GM12891 (cell line): ENCODE data around the gene SRP19.
"Not testable (repeated sequence)": the region's sequence is repeated elsewhere in the genome, so short reads cannot be mapped to it uniquely, and the experiment has no call there.

Source experiments
- DNase-seq: peaks from one replicate; pipeline ENCODE4 v3.0.0; 2011; ENCODE audit warnings: low spot score; ENCODE audit not compliant: insufficient read length
- FAIRE-seq: peaks from 2 replicates; lab custom pipeline; 2011; peaks lifted over from hg19 to GRCh38; lab: Jason Lieb, UNC
- PAX5 ChIP-seq: IDR thresholded peaks from 2 replicates; pipeline ENCODE4 v1.6.1; 2011; ENCODE audit warnings: low read length, moderate library complexity, mild to moderate bottlenecking; ENCODE audit not compliant: insufficient read depth, severe bottlenecking
- POLR2A ChIP-seq: IDR thresholded peaks from 2 replicates; pipeline ENCODE4 v1.6.1; 2011; ENCODE audit warnings: low read depth, low read length, control low read depth
- POLR2AphosphoS5 ChIP-seq: IDR thresholded peaks from 2 replicates; pipeline ENCODE4 v1.6.1; 2011; ENCODE audit warnings: low read depth, low read length, control low read depth
- POU2F2 ChIP-seq: IDR thresholded peaks from 2 replicates; pipeline ENCODE4 v1.6.1; 2011; ENCODE audit warnings: low read depth, mild to moderate bottlenecking, control low read depth, low read length, moderate library complexity
- SPI1 ChIP-seq: IDR thresholded peaks from 2 replicates; pipeline ENCODE4 v1.6.1; 2011; ENCODE audit warnings: low read depth, low read length, control low read depth
- TAF1 ChIP-seq: IDR thresholded peaks from 2 replicates; pipeline ENCODE4 v1.6.1; 2011; ENCODE audit warnings: low read depth, low read length, control low read depth

SRP19 gene

DNA sequence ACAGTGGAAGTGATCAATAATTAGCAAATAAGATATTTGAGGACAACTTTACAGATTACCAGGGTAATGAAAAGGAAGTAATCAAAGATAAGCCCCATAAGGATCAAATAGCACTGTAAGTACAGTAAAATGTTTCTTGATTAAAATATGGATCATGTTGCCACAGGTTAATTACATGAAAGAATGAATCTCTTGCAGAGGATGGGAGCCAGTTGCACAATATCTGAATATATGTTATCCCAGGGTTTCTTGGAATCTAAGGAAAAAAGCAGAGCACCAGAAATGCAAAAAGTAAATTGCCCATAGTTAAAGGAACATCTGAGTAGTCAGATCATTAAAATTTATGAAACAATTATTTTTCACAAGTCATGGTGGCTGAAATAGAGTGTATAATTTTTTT lies 13.8 kb upstream of the SRP19 start:
- FAIRE-seq, result no peak
- no peak for DNase-seq
- TF ChIP-seq POLR2A, result no peak
- TF ChIP-seq SPI1, result no peak
- no peak for TF ChIP-seq TAF1
- TF ChIP-seq PAX5, result no peak
- no peak for TF ChIP-seq POLR2AphosphoS5
- TF ChIP-seq POU2F2, result no peak

DNA sequence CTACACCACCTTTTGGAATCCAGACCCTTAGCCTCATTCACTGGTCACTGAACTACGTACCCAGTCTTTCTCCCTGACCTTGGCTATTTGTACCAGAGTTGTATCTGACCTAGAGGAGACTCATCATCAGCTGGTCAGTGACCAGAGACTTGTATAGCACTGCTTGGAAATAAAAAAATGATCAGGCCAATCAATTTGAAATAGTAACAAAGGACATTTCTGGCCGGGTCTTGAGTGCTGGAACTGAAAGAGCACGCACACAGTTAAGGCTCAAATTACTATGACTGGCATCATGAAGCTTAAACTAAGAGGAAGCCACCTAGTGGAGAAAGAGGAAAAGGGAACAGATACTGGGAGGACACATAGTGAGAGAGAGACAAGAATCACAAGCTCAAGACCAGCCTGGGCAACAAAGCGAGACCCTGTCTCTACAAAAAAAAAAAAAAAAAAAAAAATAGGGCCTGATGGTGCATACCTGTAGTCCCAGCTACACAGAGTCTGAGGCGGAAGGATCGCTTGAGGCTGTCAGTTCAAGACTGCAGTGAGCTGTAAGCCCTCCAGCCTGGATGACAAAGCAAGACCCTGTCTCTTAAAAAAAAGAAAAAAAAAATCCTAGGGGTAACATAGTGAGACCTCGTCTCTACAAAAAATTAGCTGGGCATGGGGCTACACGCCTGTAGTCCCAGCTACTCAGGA lies 12.8 kb upstream of the SRP19 start:
- peak; percentile 90 for FAIRE-seq
- TF ChIP-seq PAX5 (no peak), POLR2A (no peak), SPI1 (peak; percentile 79), TAF1 (no peak), POU2F2 (no peak), POLR2AphosphoS5 (no peak)
- DNase-seq, result peak; percentile 14

DNA sequence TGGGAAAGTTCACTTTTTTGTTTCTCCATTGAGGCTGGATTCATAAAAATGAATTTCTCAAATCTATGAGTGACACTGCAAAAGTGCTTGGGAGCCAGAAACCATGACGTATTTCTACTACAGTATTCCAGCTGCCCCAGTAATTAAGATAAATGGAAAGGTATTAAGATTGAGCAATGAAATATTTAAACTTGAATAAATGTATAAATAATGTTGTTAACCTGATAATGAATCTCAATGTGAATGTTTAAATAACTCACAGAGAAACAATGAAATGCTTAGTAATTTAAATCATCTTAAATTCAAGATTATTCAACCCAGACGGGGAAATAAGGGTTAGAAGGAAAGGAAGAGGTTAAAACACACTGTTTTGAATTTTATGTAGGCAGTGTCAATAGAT lies 11.2 kb upstream of the SRP19 start:
- FAIRE-seq (no peak), DNase-seq (no peak)
- TF ChIP-seq POLR2A, result no peak
- TF ChIP-seq POU2F2, result no peak
- TF ChIP-seq TAF1, result no peak
- TF ChIP-seq POLR2AphosphoS5, result no peak
- no peak for TF ChIP-seq PAX5
- TF ChIP-seq SPI1, result no peak

DNA sequence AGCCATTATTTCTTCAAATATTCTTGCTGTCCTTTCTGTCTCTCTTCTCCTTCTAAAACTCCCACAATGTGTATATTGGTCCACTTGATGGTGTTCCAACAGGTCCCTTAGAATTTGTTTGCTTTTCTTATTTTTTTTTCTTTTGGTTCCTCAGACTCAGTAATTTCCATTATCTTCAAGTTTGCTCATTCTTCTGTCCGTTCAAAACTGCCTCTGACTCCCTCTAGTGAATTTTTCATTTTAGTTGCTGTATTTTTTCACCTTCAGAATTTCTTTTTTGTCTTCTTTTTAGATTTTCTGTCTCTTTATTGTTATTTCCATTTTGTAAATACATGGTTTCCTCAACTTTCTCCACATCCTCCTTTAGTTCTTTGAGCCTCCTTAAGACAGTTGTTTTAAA lies 6.4 kb upstream of the SRP19 start:
- FAIRE-seq (no peak), DNase-seq (no peak)
- no peak for TF ChIP-seq POLR2A
- TF ChIP-seq SPI1, result no peak
- TF ChIP-seq PAX5, result no peak
- TF ChIP-seq POU2F2, result no peak
- no peak for TF ChIP-seq POLR2AphosphoS5
- no peak for TF ChIP-seq TAF1

DNA sequence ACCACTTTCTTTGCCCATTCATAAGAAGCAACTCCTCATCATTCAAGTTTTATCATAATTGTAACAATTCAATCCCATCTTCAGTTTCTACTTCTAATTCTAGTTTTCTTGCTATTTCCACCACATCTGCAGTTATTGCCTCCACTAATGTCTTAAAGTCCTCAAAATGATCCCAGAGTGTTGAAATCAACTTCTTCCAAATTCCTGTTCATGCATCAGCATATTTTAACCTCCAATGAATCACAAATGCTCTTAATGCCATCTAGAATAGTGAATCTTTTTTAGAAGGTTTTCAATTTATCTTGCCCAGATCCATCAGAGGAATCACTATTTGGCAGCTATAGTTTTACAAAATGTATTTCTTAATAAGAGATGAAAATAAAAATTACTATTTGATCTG lies 3.2 kb upstream of the SRP19 start:
- TF ChIP-seq POLR2A, result no peak
- TF ChIP-seq POU2F2, result no peak
- TF ChIP-seq SPI1, result no peak
- TF ChIP-seq TAF1, result no peak
- no peak for TF ChIP-seq POLR2AphosphoS5
- no peak for TF ChIP-seq PAX5
- DNase-seq, result no peak
- FAIRE-seq, result no peak

DNA sequence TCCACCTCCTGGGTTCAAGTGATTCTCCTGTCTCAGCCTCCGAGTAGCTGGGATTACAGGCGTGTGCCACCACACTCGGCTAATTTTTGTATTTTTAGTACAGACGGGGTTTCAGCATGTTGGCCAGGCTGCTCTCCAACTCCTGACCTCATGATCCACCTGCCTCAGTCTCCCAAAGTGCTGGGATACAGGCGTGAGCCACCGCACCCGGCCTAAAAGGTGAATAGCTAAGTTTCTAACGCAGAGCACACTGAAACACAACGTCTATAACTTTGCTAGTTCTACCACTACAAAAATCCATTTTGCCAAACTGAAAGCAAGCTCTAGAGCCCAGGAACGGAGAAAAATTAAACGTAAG lies 537 bp upstream of the SRP19 start:
- DNase-seq, FAIRE-seq: not testable (repeated sequence)

DNA sequence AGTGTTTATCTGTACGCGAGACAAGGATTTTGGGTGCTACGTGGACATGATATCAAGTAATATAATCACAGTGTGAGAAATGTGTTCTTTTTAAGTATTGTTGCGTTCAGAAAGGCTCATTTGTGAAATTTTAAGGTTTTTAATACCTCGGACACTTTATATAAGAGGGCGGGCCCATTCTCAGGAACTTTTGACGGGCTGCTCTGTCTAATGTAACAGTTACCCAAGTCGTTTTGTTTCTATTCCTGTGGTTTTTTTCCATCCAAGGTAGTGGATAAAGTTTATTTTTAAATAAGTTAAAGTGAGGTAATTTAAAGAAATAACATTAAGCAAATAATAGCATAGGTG lies 525 bp downstream of the SRP19 start:
- no peak for DNase-seq
- FAIRE-seq, result no peak
- TF ChIP-seq POLR2A (no peak), POU2F2 (no peak), POLR2AphosphoS5 (no peak), PAX5 (no peak), SPI1 (no peak), TAF1 (no peak)

DNA sequence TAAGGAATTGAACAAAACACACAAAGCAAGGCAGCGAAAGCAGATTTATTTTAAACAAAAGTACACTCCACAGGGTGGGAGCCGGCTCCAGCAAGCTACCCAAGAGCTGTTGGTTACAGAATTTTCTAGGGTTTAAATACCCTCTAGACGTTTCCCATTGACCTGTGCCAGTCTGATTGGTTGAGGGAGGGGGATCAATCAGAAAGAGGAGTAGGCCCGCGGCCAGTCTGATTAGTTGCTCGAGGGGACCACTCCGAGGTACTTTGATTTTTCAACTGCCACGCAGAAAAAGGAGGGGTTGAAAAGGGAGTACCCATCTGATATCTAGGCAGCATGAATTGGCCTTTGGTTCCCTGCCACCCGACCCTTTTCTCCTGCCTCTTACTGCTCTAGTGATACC lies 998 bp downstream of the SRP19 start:
- no peak for DNase-seq

DNA sequence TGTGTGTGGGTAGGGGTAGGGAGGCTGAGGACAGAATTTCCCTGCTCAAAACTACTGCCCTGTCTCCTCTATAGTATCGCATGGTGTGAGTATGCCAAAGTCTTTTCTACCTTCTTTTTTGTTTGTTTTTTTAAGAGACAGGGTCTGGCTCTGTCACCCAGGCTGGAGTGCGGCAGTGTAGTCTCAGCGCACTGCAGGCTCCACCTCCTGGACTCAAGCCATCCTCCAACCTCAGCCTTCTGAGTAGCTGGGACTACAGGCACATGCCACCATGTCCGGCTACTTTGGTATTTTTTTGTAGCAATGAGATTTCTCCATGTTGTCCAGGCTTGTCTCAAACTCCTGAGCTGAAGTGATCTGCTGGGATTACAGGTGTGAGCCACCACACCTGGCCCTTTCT lies 2.5 kb downstream of the SRP19 start:
- TF ChIP-seq SPI1, result no peak
- TF ChIP-seq POLR2AphosphoS5, result no peak
- TF ChIP-seq TAF1, result no peak
- TF ChIP-seq POLR2A, result no peak
- TF ChIP-seq PAX5, result no peak
- no peak for TF ChIP-seq POU2F2
- no peak for FAIRE-seq
- no peak for DNase-seq

More for the DNA sequence above, 998 bp downstream of the SRP19 start:
- TF ChIP-seq PAX5 (no peak), TAF1 (no peak), POU2F2 (no peak), POLR2AphosphoS5 (no peak), SPI1 (no peak), POLR2A (no peak)
- FAIRE-seq, result no peak

DNA sequence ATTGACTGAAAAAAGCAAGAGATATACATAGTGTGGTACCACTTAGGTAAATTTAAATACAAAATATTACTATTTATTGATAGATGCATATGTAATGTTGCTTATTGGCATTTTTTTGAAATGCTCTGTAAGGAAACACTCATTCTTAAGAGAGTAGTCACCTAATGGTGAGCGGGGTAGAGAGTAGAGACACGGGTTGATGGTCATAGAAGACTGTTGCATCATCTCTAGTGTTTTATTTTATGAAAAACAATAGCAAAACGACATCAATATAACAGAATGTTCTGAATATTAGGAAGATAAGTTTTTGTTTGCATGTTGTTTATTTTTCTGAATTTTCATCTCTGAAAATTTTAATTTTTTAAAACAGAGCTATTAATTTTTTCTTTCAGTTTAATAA lies 4.0 kb downstream of the SRP19 start:
- DNase-seq (no peak), FAIRE-seq (no peak)
- TF ChIP-seq TAF1 (no peak), SPI1 (no peak), POLR2AphosphoS5 (no peak), POU2F2 (no peak), PAX5 (no peak), POLR2A (no peak)

DNA sequence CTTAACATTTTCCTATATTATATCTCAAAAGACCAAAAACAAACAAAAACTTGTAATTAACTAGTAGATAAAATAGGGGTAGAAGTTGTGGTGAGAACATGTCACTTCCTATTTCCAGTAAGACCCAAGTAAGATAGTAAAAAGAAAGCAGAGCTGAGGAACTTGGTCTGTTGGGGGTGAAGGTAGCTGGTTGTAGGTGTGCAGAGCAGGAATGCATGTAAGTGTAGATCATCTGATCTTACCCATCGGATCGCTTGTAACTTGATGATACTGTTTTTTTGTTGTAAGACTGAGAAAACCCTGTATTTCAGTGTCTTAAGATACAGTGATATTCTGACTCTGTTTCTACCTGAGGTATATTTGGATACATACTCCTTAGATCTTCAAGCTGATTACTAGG lies 5.7 kb downstream of the SRP19 start:
- FAIRE-seq (no peak), DNase-seq (no peak)
- TF ChIP-seq PAX5 (no peak), SPI1 (peak; percentile 17; the same call in 1 of the 2 replicates)
